ENCODE data around the gene ARHGAP26.
"Not testable (repeated sequence)": the region's sequence is repeated elsewhere in the genome, so short reads cannot be mapped to it uniquely, and the experiment has no call there.

Gene ARHGAP26

GRCh38 chr5:142924135-142924883 lies 154.1 kb downstream of the ARHGAP26 start:
- no peaks in the 10 kb centered on the region for H3K4me1 ChIP-seq (ENCODE audit: control insufficient read depth in 2 of 2, insufficient read depth in 2 of 2, low read length in 2 of 2)
- H3K27ac ChIP-seq (ENCODE audit: low read depth in 2 of 2, low read length in 2 of 2), result no peak overlapping the region

GRCh38 chr5:142925795-142926194 lies 155.6 kb downstream of the ARHGAP26 start:
- Histone ChIP-seq H3K27ac (ENCODE audit: low read depth in 2 of 2, low read length in 2 of 2) (peak overlapping the region; percentile 1 to 45), H3K9ac (ENCODE audit: low read depth in 1 of 2, low read length in 2 of 2) (no peak overlapping the region), H3K9me3 (ENCODE audit: control insufficient read depth in 2 of 2, low read length in 2 of 2) (no peaks in the 10 kb centered on the region), H3K4me1 (ENCODE audit: control insufficient read depth in 2 of 2, insufficient read depth in 2 of 2, low read length in 2 of 2) (no peaks in the 10 kb centered on the region), H3K36me3 (ENCODE audit: control insufficient read depth in 2 of 2, insufficient read depth in 2 of 2, low read length in 2 of 2) (peaks cover 0 to 7% of the 10 kb centered on the region in 2 donors), H3K4me3 (ENCODE audit: low read length in 2 of 2) (no peak overlapping the region), H3K27me3 (ENCODE audit: control insufficient read depth in 2 of 2, insufficient read depth in 2 of 2, low read length in 2 of 2) (no peaks in the 10 kb centered on the region)

More at GRCh38 chr5:142924135-142924883, 154.1 kb downstream of the ARHGAP26 start:
- Histone ChIP-seq H3K27me3 (ENCODE audit: control insufficient read depth in 2 of 2, insufficient read depth in 2 of 2, low read length in 2 of 2) (no peaks in the 10 kb centered on the region), H3K9me3 (ENCODE audit: control insufficient read depth in 2 of 2, low read length in 2 of 2) (no peaks in the 10 kb centered on the region), H3K36me3 (ENCODE audit: control insufficient read depth in 2 of 2, insufficient read depth in 2 of 2, low read length in 2 of 2) (peaks cover 0 to 5% of the 10 kb centered on the region in 2 donors), H3K4me3 (ENCODE audit: low read length in 2 of 2) (no peak overlapping the region), H3K9ac (ENCODE audit: low read depth in 1 of 2, low read length in 2 of 2) (no peak overlapping the region)

- no peaks in the 10 kb centered on the region for H3K9me3 ChIP-seq (ENCODE audit: control insufficient read depth in 2 of 2, low read length in 2 of 2)
- H3K4me3 ChIP-seq (ENCODE audit: low read length in 2 of 2), result no peak overlapping the region
- no peak overlapping the region for H3K9ac ChIP-seq (ENCODE audit: low read depth in 1 of 2, low read length in 2 of 2)
- no peaks in the 10 kb centered on the region for H3K27me3 ChIP-seq (ENCODE audit: control insufficient read depth in 2 of 2, insufficient read depth in 2 of 2, low read length in 2 of 2)
- no peaks in the 10 kb centered on the region for H3K4me1 ChIP-seq (ENCODE audit: control insufficient read depth in 2 of 2, insufficient read depth in 2 of 2, low read length in 2 of 2)
- no peak overlapping the region for H3K27ac ChIP-seq (ENCODE audit: low read depth in 2 of 2, low read length in 2 of 2)
- H3K36me3 ChIP-seq (ENCODE audit: control insufficient read depth in 2 of 2, insufficient read depth in 2 of 2, low read length in 2 of 2), result peaks cover 4 to 7% of the 10 kb centered on the region in 2 donors
These were observed 156.4 kb downstream of the ARHGAP26 start for GRCh38 chr5:142926549-142926948.

- H3K4me3 ChIP-seq (ENCODE audit: low read length in 2 of 2); H3K27me3 ChIP-seq (ENCODE audit: control insufficient read depth in 2 of 2, insufficient read depth in 2 of 2, low read length in 2 of 2); H3K9ac ChIP-seq (ENCODE audit: low read depth in 1 of 2, low read length in 2 of 2); H3K9me3 ChIP-seq (ENCODE audit: control insufficient read depth in 2 of 2, low read length in 2 of 2); H3K4me1 ChIP-seq (ENCODE audit: control insufficient read depth in 2 of 2, insufficient read depth in 2 of 2, low read length in 2 of 2): not testable (repeated sequence)
- peak overlapping the region in 1 of 2 donors; percentile 10 for H3K27ac ChIP-seq (ENCODE audit: low read depth in 2 of 2, low read length in 2 of 2)
- peaks cover 18 to 22% of the 10 kb centered on the region in 2 donors for H3K36me3 ChIP-seq (ENCODE audit: control insufficient read depth in 2 of 2, insufficient read depth in 2 of 2, low read length in 2 of 2)
These were observed 158.8 kb downstream of the ARHGAP26 start for GRCh38 chr5:142928999-142929398.

GRCh38 chr5:142929587-142929986 lies 159.4 kb downstream of the ARHGAP26 start:
- Histone ChIP-seq H3K27ac (ENCODE audit: low read depth in 2 of 2, low read length in 2 of 2) (no peak overlapping the region), H3K9me3 (ENCODE audit: control insufficient read depth in 2 of 2, low read length in 2 of 2) (no peaks in the 10 kb centered on the region)

GRCh38 chr5:142930395-142931110 lies 160.4 kb downstream of the ARHGAP26 start:
- Histone ChIP-seq H3K27ac (ENCODE audit: low read depth in 2 of 2, low read length in 2 of 2) (no peak overlapping the region), H3K4me1 (ENCODE audit: control insufficient read depth in 2 of 2, insufficient read depth in 2 of 2, low read length in 2 of 2) (no peaks in the 10 kb centered on the region)

More at GRCh38 chr5:142929587-142929986, 159.4 kb downstream of the ARHGAP26 start:
- Histone ChIP-seq H3K36me3 (ENCODE audit: control insufficient read depth in 2 of 2, insufficient read depth in 2 of 2, low read length in 2 of 2) (peaks cover 18 to 20% of the 10 kb centered on the region in 2 donors), H3K27me3 (ENCODE audit: control insufficient read depth in 2 of 2, insufficient read depth in 2 of 2, low read length in 2 of 2) (no peaks in the 10 kb centered on the region), H3K4me1 (ENCODE audit: control insufficient read depth in 2 of 2, insufficient read depth in 2 of 2, low read length in 2 of 2) (no peaks in the 10 kb centered on the region), H3K9ac (ENCODE audit: low read depth in 1 of 2, low read length in 2 of 2) (no peak overlapping the region), H3K4me3 (ENCODE audit: low read length in 2 of 2) (no peak overlapping the region)

GRCh38 chr5:142931896-142932686 lies 161.9 kb downstream of the ARHGAP26 start:
- H3K27ac ChIP-seq (ENCODE audit: low read depth in 2 of 2, low read length in 2 of 2), result no peak overlapping the region
- no peaks in the 10 kb centered on the region for H3K27me3 ChIP-seq (ENCODE audit: control insufficient read depth in 2 of 2, insufficient read depth in 2 of 2, low read length in 2 of 2)
- no peak overlapping the region for H3K4me3 ChIP-seq (ENCODE audit: low read length in 2 of 2)
- no peaks in the 10 kb centered on the region for H3K9me3 ChIP-seq (ENCODE audit: control insufficient read depth in 2 of 2, low read length in 2 of 2)
- no peaks in the 10 kb centered on the region for H3K4me1 ChIP-seq (ENCODE audit: control insufficient read depth in 2 of 2, insufficient read depth in 2 of 2, low read length in 2 of 2)
- no peak overlapping the region for H3K9ac ChIP-seq (ENCODE audit: low read depth in 1 of 2, low read length in 2 of 2)
- peaks cover 18% of the 10 kb centered on the region in 2 donors for H3K36me3 ChIP-seq (ENCODE audit: control insufficient read depth in 2 of 2, insufficient read depth in 2 of 2, low read length in 2 of 2)

More at GRCh38 chr5:142930395-142931110, 160.4 kb downstream of the ARHGAP26 start:
- Histone ChIP-seq H3K27me3 (ENCODE audit: control insufficient read depth in 2 of 2, insufficient read depth in 2 of 2, low read length in 2 of 2) (no peaks in the 10 kb centered on the region), H3K9me3 (ENCODE audit: control insufficient read depth in 2 of 2, low read length in 2 of 2) (no peaks in the 10 kb centered on the region), H3K9ac (ENCODE audit: low read depth in 1 of 2, low read length in 2 of 2) (no peak overlapping the region), H3K4me3 (ENCODE audit: low read length in 2 of 2) (no peak overlapping the region), H3K36me3 (ENCODE audit: control insufficient read depth in 2 of 2, insufficient read depth in 2 of 2, low read length in 2 of 2) (peaks cover 18% of the 10 kb centered on the region in 2 donors)

GRCh38 chr5:142934051-142934762 lies 164.0 kb downstream of the ARHGAP26 start:
- Histone ChIP-seq H3K9ac (ENCODE audit: low read depth in 1 of 2, low read length in 2 of 2) (no peak overlapping the region), H3K27ac (ENCODE audit: low read depth in 2 of 2, low read length in 2 of 2) (no peak overlapping the region), H3K9me3 (ENCODE audit: control insufficient read depth in 2 of 2, low read length in 2 of 2) (no peaks in the 10 kb centered on the region), H3K27me3 (ENCODE audit: control insufficient read depth in 2 of 2, insufficient read depth in 2 of 2, low read length in 2 of 2) (no peaks in the 10 kb centered on the region), H3K36me3 (ENCODE audit: control insufficient read depth in 2 of 2, insufficient read depth in 2 of 2, low read length in 2 of 2) (peaks cover 18% of the 10 kb centered on the region in 2 donors), H3K4me3 (ENCODE audit: low read length in 2 of 2) (no peak overlapping the region), H3K4me1 (ENCODE audit: control insufficient read depth in 2 of 2, insufficient read depth in 2 of 2, low read length in 2 of 2) (no peaks in the 10 kb centered on the region)

- no peak overlapping the region for H3K27ac ChIP-seq (ENCODE audit: low read depth in 2 of 2, low read length in 2 of 2)
- no peaks in the 10 kb centered on the region for H3K4me1 ChIP-seq (ENCODE audit: control insufficient read depth in 2 of 2, insufficient read depth in 2 of 2, low read length in 2 of 2)
- H3K9ac ChIP-seq (ENCODE audit: low read depth in 1 of 2, low read length in 2 of 2), result no peak overlapping the region
- H3K4me3 ChIP-seq (ENCODE audit: low read length in 2 of 2), result no peak overlapping the region
- no peaks in the 10 kb centered on the region for H3K9me3 ChIP-seq (ENCODE audit: control insufficient read depth in 2 of 2, low read length in 2 of 2)
- no peaks in the 10 kb centered on the region for H3K27me3 ChIP-seq (ENCODE audit: control insufficient read depth in 2 of 2, insufficient read depth in 2 of 2, low read length in 2 of 2)
- H3K36me3 ChIP-seq (ENCODE audit: control insufficient read depth in 2 of 2, insufficient read depth in 2 of 2, low read length in 2 of 2), result peaks cover 16 to 18% of the 10 kb centered on the region in 2 donors
These were observed 164.8 kb downstream of the ARHGAP26 start for GRCh38 chr5:142935014-142935413.

Data from mucosa of rectum (tissue), 2 donors.